ENCODE measurements around the gene RPS6KA4. TPM values are rescaled to one million over a fixed set of nuclear protein-coding genes. Genes with fewer than 3 reads are reported as not detected.

Gene RPS6KA4
- total RNA-seq (10 to 100 TPM; 33.9 to 38.7 TPM), polyA plus RNA-seq (10 to 100 TPM in 1 of 2 donors, 1 to 10 TPM in 1; 6.7 to 12.5 TPM)

- CTCF ChIA-PET (ENCODE audit: partially characterized antibody): interaction anchor here (0.8 to 4.4 kb wide), 9 partner anchors 10 to 294 kb away, joined by 3 to 24 read pairs (median 3); partner anchors contain the start of genes FERMT3, PRDX5 and TRMT112
- Mint-ChIP-seq H3K9me3 (no peaks in the 10 kb centered on the region), H3K27ac (peak within 1 kb of the TSS; percentile 65 to 95 (median 80)), H3K4me1 (peaks cover 17 to 45% (median 23%) of the 10 kb centered on the region in 4 donors), H3K36me3 (peaks cover 13 to 37% of the 10 kb centered on the region in 2 donors), H3K4me3 (peak within 1 kb of the TSS; percentile 89 to 96 (median 94)), H3K27me3 (no peaks in the 10 kb centered on the region)
- Histone ChIP-seq H3K9me3 (ENCODE audit: control insufficient read depth in 1 of 2, low read length in 2 of 2) (no peaks in the 10 kb centered on the region), H3K4me1 (ENCODE audit: insufficient read depth, low read length) (peaks cover 30% of the 10 kb centered on the region), H3K27ac (ENCODE audit: low read depth, low read length) (peak within 1 kb of the TSS; percentile 62), H3K36me3 (ENCODE audit: insufficient read depth, low read length) (peaks cover 15% of the 10 kb centered on the region), H3K27me3 (ENCODE audit: insufficient read depth, low read length) (no peaks in the 10 kb centered on the region), H3K4me3 (ENCODE audit: low read length in 2 of 2) (peak within 1 kb of the TSS; percentile 47 to 53)
- POLR2A ChIA-PET (ENCODE audit: partially characterized antibody): interaction anchor here (0.6 to 7.7 kb wide), 8 partner anchors 11 to 152 kb away, joined by 3 to 69 read pairs (median 4); partner anchors contain the start of genes CCDC88B, FERMT3, PRDX5 and TRMT112
- peak in 3 of 5 donors; percentile 36 to 53 (median 50) for DNase-seq
- intact Hi-C loops (cut with micrococcal nuclease): loop anchor here (1.0 to 5.0 kb wide), 2 partner anchors 17 to 42 kb away; partner anchors contain the start of genes PRDX5 and TRMT112
These were observed at the start of gene RPS6KA4 for GRCh38 chr11:64358907-64359711. Gene RPS6KA4 (plus strand): TSS chr11:64359162. CDS start chr11:64359236, 74 bp downstream.

- Histone ChIP-seq H3K9me3 (ENCODE audit: control insufficient read depth in 1 of 2, low read length in 2 of 2) (no peaks in the 10 kb centered on the region), H3K4me1 (ENCODE audit: insufficient read depth, low read length) (peaks cover 14% of the 10 kb centered on the region), H3K27me3 (ENCODE audit: insufficient read depth, low read length) (no peaks in the 10 kb centered on the region), H3K4me3 (ENCODE audit: low read length in 2 of 2) (no peak overlapping the region), H3K27ac (ENCODE audit: low read depth, low read length) (no peak overlapping the region), H3K36me3 (ENCODE audit: insufficient read depth, low read length) (peaks cover 12% of the 10 kb centered on the region)
- CTCF ChIA-PET (ENCODE audit: partially characterized antibody): interaction anchor here (1.2 kb wide), 1 partner anchor 106 kb away, joined by 3 read pairs; the partner anchor contains the start of gene FERMT3
- H3K9me3 Mint-ChIP-seq: peaks cover 0 to 2% (median 0%) of the 10 kb centered on the region in 8 donors
- intact Hi-C loops (cut with micrococcal nuclease): no loop called here
- H3K4me3 Mint-ChIP-seq: no peak overlapping the region
- DNase-seq: no peak
- H3K27ac Mint-ChIP-seq: peak overlapping the region in 6 of 7 donors; percentile 16 to 84 (median 65)
- H3K4me1 Mint-ChIP-seq: peaks cover 13 to 33% (median 22%) of the 10 kb centered on the region in 4 donors
- H3K27me3 Mint-ChIP-seq: no peaks in the 10 kb centered on the region
- peaks cover 11 to 31% of the 10 kb centered on the region in 2 donors for H3K36me3 Mint-ChIP-seq
- POLR2A ChIA-PET (ENCODE audit: partially characterized antibody): no interaction called here
These were observed 46.0 kb upstream of the RPS6KA4 start for GRCh38 chr11:64312947-64313346.

GRCh38 chr11:64313491-64314145, 45.3 kb upstream of the RPS6KA4 start:
- peaks cover 11 to 33% of the 10 kb centered on the region in 2 donors for H3K36me3 Mint-ChIP-seq
- no peaks in the 10 kb centered on the region for H3K27me3 Mint-ChIP-seq
- no peaks in the 10 kb centered on the region for H3K27me3 ChIP-seq (ENCODE audit: insufficient read depth, low read length)
- peaks cover 14% of the 10 kb centered on the region for H3K4me1 ChIP-seq (ENCODE audit: insufficient read depth, low read length)
- CTCF ChIA-PET (ENCODE audit: partially characterized antibody): interaction anchor here (1.2 kb wide), 1 partner anchor 107 kb away, joined by 3 read pairs; the partner anchor contains the start of gene FERMT3
- H3K27ac Mint-ChIP-seq: peak overlapping the region in 2 of 7 donors; percentile 72 to 74
- H3K9me3 ChIP-seq (ENCODE audit: control insufficient read depth in 1 of 2, low read length in 2 of 2): no peaks in the 10 kb centered on the region
- no peak overlapping the region for H3K4me3 Mint-ChIP-seq
- H3K4me3 ChIP-seq (ENCODE audit: low read length in 2 of 2): no peak overlapping the region
- no peak for DNase-seq
- POLR2A ChIA-PET (ENCODE audit: partially characterized antibody): no interaction called here
- H3K36me3 ChIP-seq (ENCODE audit: insufficient read depth, low read length): peaks cover 12% of the 10 kb centered on the region
- peaks cover 15 to 40% (median 24%) of the 10 kb centered on the region in 4 donors for H3K4me1 Mint-ChIP-seq
- peaks cover 0 to 2% (median 0%) of the 10 kb centered on the region in 8 donors for H3K9me3 Mint-ChIP-seq
- no peak overlapping the region for H3K27ac ChIP-seq (ENCODE audit: low read depth, low read length)
- intact Hi-C loops (cut with micrococcal nuclease): no loop called here

- H3K4me3 Mint-ChIP-seq: peak overlapping the region in 1 of 8 donors; percentile 10
- Histone ChIP-seq H3K36me3 (ENCODE audit: insufficient read depth, low read length) (peaks cover 12% of the 10 kb centered on the region), H3K27me3 (ENCODE audit: insufficient read depth, low read length) (no peaks in the 10 kb centered on the region), H3K9me3 (ENCODE audit: control insufficient read depth in 1 of 2, low read length in 2 of 2) (no peaks in the 10 kb centered on the region), H3K4me1 (ENCODE audit: insufficient read depth, low read length) (peaks cover 20% of the 10 kb centered on the region), H3K4me3 (ENCODE audit: low read length in 2 of 2) (no peak overlapping the region), H3K27ac (ENCODE audit: low read depth, low read length) (no peak overlapping the region)
- H3K9me3 Mint-ChIP-seq: peaks cover 0 to 2% (median 0%) of the 10 kb centered on the region in 8 donors
- CTCF ChIA-PET (ENCODE audit: partially characterized antibody): no interaction called here
- H3K27me3 Mint-ChIP-seq: no peaks in the 10 kb centered on the region
- POLR2A ChIA-PET (ENCODE audit: partially characterized antibody): no interaction called here
- peaks cover 19 to 46% (median 30%) of the 10 kb centered on the region in 4 donors for H3K4me1 Mint-ChIP-seq
- DNase-seq: no peak
- peaks cover 11 to 33% of the 10 kb centered on the region in 2 donors for H3K36me3 Mint-ChIP-seq
- intact Hi-C loops (cut with micrococcal nuclease): no loop called here
- peak overlapping the region in 2 of 7 donors; percentile 38 to 59 for H3K27ac Mint-ChIP-seq
These were observed 44.7 kb upstream of the RPS6KA4 start for GRCh38 chr11:64314146-64314804.

- H3K4me3 Mint-ChIP-seq: peak overlapping the region in 1 of 8 donors; percentile 33
- peaks cover 0 to 2% (median 0%) of the 10 kb centered on the region in 8 donors for H3K9me3 Mint-ChIP-seq
- peaks cover 11 to 32% of the 10 kb centered on the region in 2 donors for H3K36me3 Mint-ChIP-seq
- H3K27ac ChIP-seq (ENCODE audit: low read depth, low read length): no peak overlapping the region
- DNase-seq: no peak
- H3K4me1 ChIP-seq (ENCODE audit: insufficient read depth, low read length): peaks cover 26% of the 10 kb centered on the region
- no peaks in the 10 kb centered on the region for H3K27me3 ChIP-seq (ENCODE audit: insufficient read depth, low read length)
- ChIA-PET POLR2A (ENCODE audit: partially characterized antibody) (interaction anchor here (4.0 to 4.8 kb wide), 2 partner anchors 25 to 43 kb away, joined by 69 to 153 read pairs; partner anchors contain the start of genes CCDC88B and RPS6KA4), CTCF (ENCODE audit: partially characterized antibody) (no interaction called here)
- peaks cover 20 to 52% (median 32%) of the 10 kb centered on the region in 4 donors for H3K4me1 Mint-ChIP-seq
- H3K27me3 Mint-ChIP-seq: no peaks in the 10 kb centered on the region
- H3K9me3 ChIP-seq (ENCODE audit: control insufficient read depth in 1 of 2, low read length in 2 of 2): no peaks in the 10 kb centered on the region
- H3K4me3 ChIP-seq (ENCODE audit: low read length in 2 of 2): no peak overlapping the region
- peaks cover 12% of the 10 kb centered on the region for H3K36me3 ChIP-seq (ENCODE audit: insufficient read depth, low read length)
- H3K27ac Mint-ChIP-seq: peak overlapping the region in 5 of 7 donors; percentile 22 to 88 (median 59)
- intact Hi-C loops (cut with micrococcal nuclease): loop anchor here (5.0 kb wide), 1 partner anchor 42 kb away; the partner anchor contains the start of gene RPS6KA4
These were observed 44.0 kb upstream of the RPS6KA4 start for GRCh38 chr11:64314805-64315561.
